NB4 (cell line): ENCODE data around the gene RGPD4.

Source experiments
- MYC ChIP-seq: IDR thresholded peaks from 2 replicates; pipeline ENCODE4 v1.6.1; 2011; ENCODE audit warnings: low read depth, low read length
- POLR2A ChIP-seq: IDR thresholded peaks from 2 replicates; pipeline ENCODE4 v1.6.1; 2011; ENCODE audit warnings: mild to moderate bottlenecking; ENCODE audit not compliant: insufficient read length; ENCODE audit errors: extremely low read depth
- TF ChIP-seq, protein P1 (sequence below): IDR thresholded peaks from one replicate; pipeline ENCODE4 v1.5.1; 2012; ENCODE audit warnings: low read depth, low read length
- TF ChIP-seq, protein P2 (sequence below): IDR thresholded peaks from 2 replicates; pipeline ENCODE4 v1.6.1; 2011; ENCODE audit warnings: low read depth, low read length

DNA sequence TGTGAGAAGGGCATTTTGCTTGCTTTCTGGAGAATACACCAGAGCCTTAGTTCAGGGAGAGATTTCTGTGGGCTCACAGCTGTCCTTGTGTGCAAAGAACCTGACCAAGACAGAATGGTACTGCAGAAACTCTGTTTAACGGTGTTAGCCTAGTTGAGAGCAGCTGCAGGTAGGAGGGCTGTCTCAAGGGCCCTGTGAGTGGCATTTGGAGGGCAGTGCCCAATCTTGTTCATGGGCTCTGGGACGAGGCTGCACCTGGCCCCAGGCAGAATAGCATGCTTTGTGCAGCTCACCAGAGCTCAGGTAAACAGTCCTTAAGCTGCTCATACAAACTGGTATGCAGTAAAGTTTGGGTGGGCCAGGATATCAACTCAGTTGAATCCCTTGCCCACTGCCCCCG lies 16.9 kb upstream of the RGPD4 start:
- TF ChIP-seq, protein P1, sequence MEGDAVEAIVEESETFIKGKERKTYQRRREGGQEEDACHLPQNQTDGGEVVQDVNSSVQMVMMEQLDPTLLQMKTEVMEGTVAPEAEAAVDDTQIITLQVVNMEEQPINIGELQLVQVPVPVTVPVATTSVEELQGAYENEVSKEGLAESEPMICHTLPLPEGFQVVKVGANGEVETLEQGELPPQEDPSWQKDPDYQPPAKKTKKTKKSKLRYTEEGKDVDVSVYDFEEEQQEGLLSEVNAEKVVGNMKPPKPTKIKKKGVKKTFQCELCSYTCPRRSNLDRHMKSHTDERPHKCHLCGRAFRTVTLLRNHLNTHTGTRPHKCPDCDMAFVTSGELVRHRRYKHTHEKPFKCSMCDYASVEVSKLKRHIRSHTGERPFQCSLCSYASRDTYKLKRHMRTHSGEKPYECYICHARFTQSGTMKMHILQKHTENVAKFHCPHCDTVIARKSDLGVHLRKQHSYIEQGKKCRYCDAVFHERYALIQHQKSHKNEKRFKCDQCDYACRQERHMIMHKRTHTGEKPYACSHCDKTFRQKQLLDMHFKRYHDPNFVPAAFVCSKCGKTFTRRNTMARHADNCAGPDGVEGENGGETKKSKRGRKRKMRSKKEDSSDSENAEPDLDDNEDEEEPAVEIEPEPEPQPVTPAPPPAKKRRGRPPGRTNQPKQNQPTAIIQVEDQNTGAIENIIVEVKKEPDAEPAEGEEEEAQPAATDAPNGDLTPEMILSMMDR: no peak
- TF ChIP-seq POLR2A (no peak), MYC (no peak)
- TF ChIP-seq, protein P2, sequence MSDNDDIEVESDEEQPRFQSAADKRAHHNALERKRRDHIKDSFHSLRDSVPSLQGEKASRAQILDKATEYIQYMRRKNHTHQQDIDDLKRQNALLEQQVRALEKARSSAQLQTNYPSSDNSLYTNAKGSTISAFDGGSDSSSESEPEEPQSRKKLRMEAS: no peak
